SW480 (cell line): ENCODE measurements around the gene ADRA2C.

Source experiments
- DNase-seq: peaks from one replicate; pipeline ENCODE4 v3.0.0-alpha.2; 2016; ENCODE audit warnings: low spot score

ADRA2C gene

GRCh38 chr4:3766036-3766784 lies at the start of gene ADRA2C:
Gene ADRA2C (plus strand): TSS chr4:3766385. CDS start chr4:3766607, 222 bp downstream.
- peak; percentile 44 for DNase-seq

GRCh38 chr4:3716631-3717235 lies 49.5 kb upstream of the ADRA2C start:
- no peak for DNase-seq

- no peak for DNase-seq
These were observed 48.9 kb upstream of the ADRA2C start for GRCh38 chr4:3717241-3717640.

- no peak for DNase-seq
These were observed 47.7 kb upstream of the ADRA2C start for GRCh38 chr4:3718462-3718861.

GRCh38 chr4:3719191-3719590 lies 47.0 kb upstream of the ADRA2C start:
- no peak for DNase-seq

- no peak for DNase-seq
These were observed 46.3 kb upstream of the ADRA2C start for GRCh38 chr4:3719836-3720235.

- no peak for DNase-seq
These were observed 45.7 kb upstream of the ADRA2C start for GRCh38 chr4:3720466-3720865.

- DNase-seq: no peak
These were observed 45.0 kb upstream of the ADRA2C start for GRCh38 chr4:3721186-3721585.

GRCh38 chr4:3721627-3722026 lies 44.6 kb upstream of the ADRA2C start:
- DNase-seq: no peak

GRCh38 chr4:3722446-3723231 lies 43.5 kb upstream of the ADRA2C start:
- DNase-seq: no peak

- DNase-seq: no peak
These were observed 42.9 kb upstream of the ADRA2C start for GRCh38 chr4:3723232-3723642.

- DNase-seq: peak; percentile 42
These were observed 41.6 kb upstream of the ADRA2C start for GRCh38 chr4:3724319-3725231.

GRCh38 chr4:3725936-3726870 lies 40.0 kb upstream of the ADRA2C start:
- no peak for DNase-seq

- DNase-seq: no peak
These were observed 38.2 kb upstream of the ADRA2C start for GRCh38 chr4:3727847-3728469.

GRCh38 chr4:3729188-3729881 lies 36.9 kb upstream of the ADRA2C start:
- DNase-seq: peak; percentile 71

- DNase-seq: no peak
These were observed 36.3 kb upstream of the ADRA2C start for GRCh38 chr4:3729882-3730226.

GRCh38 chr4:3730422-3731190 lies 35.6 kb upstream of the ADRA2C start:
- DNase-seq: no peak

- no peak for DNase-seq
These were observed 33.8 kb upstream of the ADRA2C start for GRCh38 chr4:3732076-3733028.
